Measurements from ENCODE around the gene SEMA4C. TPM values are rescaled to one million over a fixed set of nuclear protein-coding genes. Genes with fewer than 3 reads are reported as not detected.

Gene SEMA4C
- polyA plus RNA-seq, 1 donor from 2014 or later: 0.58 TPM

GRCh38 chr2:96839875-96840850 is 29.7 kb downstream of the SEMA4C start:
- peak overlapping the region in 3 of 4 donors; percentile 37 to 78 (median 47) for H3K4me3 Mint-ChIP-seq
- H3K27ac Mint-ChIP-seq: peak overlapping the region in 1 of 3 donors; percentile 62
- H3K36me3 Mint-ChIP-seq: peaks cover 8% of the 10 kb centered on the region
- peaks cover under 1 to 13% (median 8%) of the 10 kb centered on the region in 3 donors for H3K4me1 Mint-ChIP-seq
- no peaks in the 10 kb centered on the region for H3K27me3 Mint-ChIP-seq
- H3K9me3 Mint-ChIP-seq: no peaks in the 10 kb centered on the region

DNA sequence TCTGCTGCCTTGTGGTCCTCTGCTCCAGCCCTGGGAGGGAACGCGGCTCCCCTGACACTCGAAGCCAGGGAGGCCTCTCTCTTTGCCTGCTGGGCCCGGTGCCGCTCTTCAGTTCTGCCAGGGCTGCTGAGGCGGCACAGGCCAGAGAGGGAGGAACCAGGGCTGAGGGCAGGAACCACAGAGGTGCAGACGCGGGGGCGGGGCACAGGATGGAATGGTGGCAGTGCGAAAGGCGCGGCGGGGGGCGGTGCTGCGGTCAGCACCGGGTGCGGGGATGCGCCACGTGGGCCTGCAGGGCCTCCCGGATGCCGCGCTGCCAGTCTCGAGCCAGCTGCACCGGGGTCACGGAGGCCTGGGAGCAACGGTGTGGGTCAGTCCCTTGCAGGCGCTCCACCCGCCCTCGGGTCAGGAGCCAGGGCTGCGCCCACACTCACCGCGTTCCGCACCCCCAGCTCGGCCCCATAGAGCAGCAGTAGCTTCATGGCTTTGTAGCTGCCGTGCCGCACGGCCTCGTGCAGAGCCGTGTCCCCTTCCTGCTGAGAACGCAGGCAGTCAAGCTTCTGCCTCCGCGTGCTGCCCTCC is 30.5 kb downstream of the SEMA4C start:
- peaks cover 8% of the 10 kb centered on the region for H3K36me3 Mint-ChIP-seq

GRCh38 chr2:96838345-96839292 is 31.3 kb downstream of the SEMA4C start:
- Mint-ChIP-seq H3K9me3 (no peaks in the 10 kb centered on the region), H3K4me1 (peaks cover 6 to 15% (median 14%) of the 10 kb centered on the region in 3 donors), H3K27ac (peak overlapping the region; percentile 27 to 85 (median 84)), H3K4me3 (peak overlapping the region in 3 of 4 donors; percentile 78 to 87 (median 87)), H3K36me3 (peaks cover 7% of the 10 kb centered on the region), H3K27me3 (no peaks in the 10 kb centered on the region)

More for the DNA sequence above, 30.5 kb downstream of the SEMA4C start:
- peak overlapping the region in 3 of 4 donors; percentile 78 to 87 (median 87) for H3K4me3 Mint-ChIP-seq
- peaks cover 5 to 15% (median 13%) of the 10 kb centered on the region in 3 donors for H3K4me1 Mint-ChIP-seq
- H3K9me3 Mint-ChIP-seq: no peaks in the 10 kb centered on the region
- no peaks in the 10 kb centered on the region for H3K27me3 Mint-ChIP-seq
- H3K27ac Mint-ChIP-seq: peak overlapping the region; percentile 62 to 85 (median 84)

- Mint-ChIP-seq H3K27me3 (no peaks in the 10 kb centered on the region), H3K9me3 (no peaks in the 10 kb centered on the region), H3K4me3 (peak overlapping the region in 1 of 4 donors; percentile 3), H3K4me1 (peaks cover 12 to 23% (median 17%) of the 10 kb centered on the region in 3 donors), H3K27ac (peak overlapping the region in 1 of 3 donors; percentile 75), H3K36me3 (peaks cover 4% of the 10 kb centered on the region)
These were observed 32.3 kb downstream of the SEMA4C start for GRCh38 chr2:96837575-96837974.

DNA sequence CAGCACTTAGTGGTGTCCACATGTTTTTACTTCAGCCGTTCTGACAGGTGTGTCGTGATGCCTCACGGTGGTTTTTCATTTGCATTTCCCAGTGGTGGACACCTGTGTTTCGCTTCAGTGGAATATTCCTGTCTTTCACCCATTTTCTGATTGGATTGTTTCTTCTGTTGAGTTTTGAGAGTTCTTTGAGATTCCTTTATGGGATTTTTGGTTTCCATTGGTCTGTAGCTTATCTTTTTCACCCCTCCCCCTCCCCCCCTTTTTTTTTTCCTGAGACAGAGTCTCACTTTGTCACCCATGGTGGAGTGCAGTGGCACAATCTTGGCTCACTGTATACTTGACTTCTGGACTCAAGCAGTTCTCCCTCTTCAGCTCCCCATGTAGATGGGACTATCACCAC is 34.0 kb downstream of the SEMA4C start:
- H3K9me3 Mint-ChIP-seq: no peaks in the 10 kb centered on the region
- H3K4me1 Mint-ChIP-seq: peaks cover 12 to 23% (median 17%) of the 10 kb centered on the region in 3 donors
- peaks cover 5% of the 10 kb centered on the region for H3K36me3 Mint-ChIP-seq
- H3K27me3 Mint-ChIP-seq: no peaks in the 10 kb centered on the region
- no peak overlapping the region for H3K4me3 Mint-ChIP-seq
- no peak overlapping the region for H3K27ac Mint-ChIP-seq

GRCh38 chr2:96832754-96833507 is 36.9 kb downstream of the SEMA4C start:
- H3K27ac Mint-ChIP-seq: peak overlapping the region in 2 of 3 donors; percentile 18 to 83

GRCh38 chr2:96832408-96832753 is 37.5 kb downstream of the SEMA4C start:
- H3K36me3 Mint-ChIP-seq: peaks cover 5% of the 10 kb centered on the region
- peak overlapping the region in 1 of 3 donors; percentile 18 for H3K27ac Mint-ChIP-seq
- H3K4me3 Mint-ChIP-seq: no peak overlapping the region

More at GRCh38 chr2:96832754-96833507, 36.9 kb downstream of the SEMA4C start:
- Mint-ChIP-seq H3K4me3 (peak overlapping the region in 1 of 4 donors; percentile 33), H3K9me3 (no peaks in the 10 kb centered on the region), H3K27me3 (no peaks in the 10 kb centered on the region), H3K4me1 (peaks cover 10 to 17% (median 16%) of the 10 kb centered on the region in 3 donors), H3K36me3 (peaks cover 5% of the 10 kb centered on the region)

DNA sequence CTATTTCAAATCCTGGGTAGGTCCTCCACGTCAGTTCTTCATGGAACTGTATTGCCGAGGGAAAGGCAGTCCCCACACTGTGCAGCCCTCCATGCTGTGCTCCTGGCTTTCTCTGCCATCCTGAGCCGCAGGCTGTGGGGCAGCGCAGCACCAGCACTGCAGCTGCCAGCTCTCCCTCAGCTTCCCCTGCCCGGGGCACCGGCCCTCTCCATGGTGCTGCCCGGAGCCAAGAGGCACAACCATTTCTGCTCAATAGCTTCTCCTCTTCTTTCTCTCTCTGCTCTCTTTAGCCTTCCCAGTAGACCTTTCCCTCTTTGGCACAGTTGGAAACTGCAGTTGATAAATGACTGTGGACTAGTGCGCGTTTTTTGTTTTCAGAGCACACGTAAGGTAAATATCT is 38.2 kb downstream of the SEMA4C start:
- H3K4me3 Mint-ChIP-seq: no peak overlapping the region
- peaks cover 10 to 17% (median 16%) of the 10 kb centered on the region in 3 donors for H3K4me1 Mint-ChIP-seq
- peak overlapping the region in 1 of 3 donors; percentile 18 for H3K27ac Mint-ChIP-seq
- H3K27me3 Mint-ChIP-seq: no peaks in the 10 kb centered on the region
- no peaks in the 10 kb centered on the region for H3K9me3 Mint-ChIP-seq
- H3K36me3 Mint-ChIP-seq: peaks cover 5% of the 10 kb centered on the region

More at GRCh38 chr2:96832408-96832753, 37.5 kb downstream of the SEMA4C start:
- H3K4me1 Mint-ChIP-seq: peaks cover 10 to 17% (median 16%) of the 10 kb centered on the region in 3 donors
- no peaks in the 10 kb centered on the region for H3K27me3 Mint-ChIP-seq
- H3K9me3 Mint-ChIP-seq: no peaks in the 10 kb centered on the region

- Mint-ChIP-seq H3K27ac (peak overlapping the region in 2 of 3 donors; percentile 53 to 64), H3K4me3 (peak overlapping the region in 1 of 4 donors; percentile 61), H3K27me3 (no peaks in the 10 kb centered on the region), H3K36me3 (peaks cover 4% of the 10 kb centered on the region), H3K9me3 (no peaks in the 10 kb centered on the region), H3K4me1 (peaks cover 8 to 16% (median 15%) of the 10 kb centered on the region in 3 donors)
These were observed 39.8 kb downstream of the SEMA4C start for GRCh38 chr2:96830044-96830562.

DNA sequence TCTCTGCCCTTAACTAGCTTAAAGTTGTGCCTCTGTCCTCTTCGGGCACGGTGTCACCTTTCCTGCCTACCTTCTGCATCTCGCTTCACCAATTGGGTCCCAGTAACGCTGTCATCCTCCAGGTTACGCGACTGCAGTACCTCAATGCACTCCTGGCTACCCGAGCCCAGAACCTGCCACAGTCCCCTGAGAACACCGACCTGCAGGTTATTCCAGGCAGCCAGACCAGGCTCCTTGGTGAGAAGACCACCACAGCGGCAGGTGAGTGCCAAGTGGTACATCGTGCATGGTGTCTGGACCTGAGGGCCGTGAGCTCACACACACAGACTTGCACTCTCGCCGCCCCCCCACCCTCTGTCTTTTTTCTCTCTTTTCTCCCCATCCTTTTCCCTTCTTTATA is 41.0 kb downstream of the SEMA4C start:
- Mint-ChIP-seq H3K4me3 (no peak overlapping the region), H3K9me3 (no peaks in the 10 kb centered on the region), H3K27me3 (no peaks in the 10 kb centered on the region), H3K27ac (no peak overlapping the region), H3K36me3 (peaks cover 2% of the 10 kb centered on the region), H3K4me1 (peaks cover 11 to 13% (median 12%) of the 10 kb centered on the region in 3 donors)

- H3K27ac Mint-ChIP-seq: peak overlapping the region in 1 of 3 donors; percentile 39
- no peaks in the 10 kb centered on the region for H3K9me3 Mint-ChIP-seq
- no peaks in the 10 kb centered on the region for H3K27me3 Mint-ChIP-seq
- H3K4me3 Mint-ChIP-seq: no peak overlapping the region
- H3K36me3 Mint-ChIP-seq: peaks cover 2% of the 10 kb centered on the region
- peaks cover 9 to 14% (median 9%) of the 10 kb centered on the region in 3 donors for H3K4me1 Mint-ChIP-seq
These were observed 41.4 kb downstream of the SEMA4C start for GRCh38 chr2:96828436-96828835.

DNA sequence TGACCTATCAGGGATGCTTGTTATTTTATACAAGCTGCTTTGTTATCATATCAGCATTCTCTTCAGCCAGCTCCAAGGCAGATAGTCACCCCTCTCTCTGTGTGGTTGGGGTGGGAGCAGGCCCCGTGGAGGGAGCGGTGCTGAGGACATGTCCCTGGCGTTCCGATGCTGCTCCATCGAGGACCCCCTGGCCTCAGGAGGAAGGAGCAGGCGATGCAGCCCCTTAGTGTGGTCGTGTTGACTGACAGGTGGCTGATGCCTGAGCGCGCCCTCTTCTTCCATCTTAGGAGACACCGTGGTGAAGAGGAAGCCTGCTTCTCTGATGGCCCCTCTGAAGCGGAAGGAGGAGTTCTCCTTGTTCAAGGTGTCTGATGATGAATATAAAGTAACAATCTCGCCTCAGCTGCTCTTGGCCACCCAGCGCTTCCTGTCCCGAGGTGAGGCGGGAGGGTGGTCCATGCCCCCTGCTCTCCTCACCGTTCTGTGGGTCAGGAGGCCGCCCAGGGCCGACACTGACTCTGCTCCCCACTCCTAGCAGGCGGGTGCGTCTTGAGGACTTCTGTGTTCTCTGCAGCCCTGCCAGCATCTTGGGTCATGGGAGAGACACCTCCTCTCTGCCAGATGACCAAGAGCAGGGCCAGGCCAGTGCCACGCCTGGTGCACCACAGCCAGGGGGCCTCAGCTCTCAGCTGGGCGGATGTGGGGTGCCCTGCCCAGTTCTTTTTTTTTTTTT is 43.2 kb downstream of the SEMA4C start:
- Mint-ChIP-seq H3K4me3 (no peak overlapping the region), H3K27me3 (no peaks in the 10 kb centered on the region), H3K9me3 (no peaks in the 10 kb centered on the region), H3K4me1 (peaks cover 5 to 13% (median 7%) of the 10 kb centered on the region in 3 donors), H3K27ac (no peak overlapping the region), H3K36me3 (peaks cover 2% of the 10 kb centered on the region)

DNA sequence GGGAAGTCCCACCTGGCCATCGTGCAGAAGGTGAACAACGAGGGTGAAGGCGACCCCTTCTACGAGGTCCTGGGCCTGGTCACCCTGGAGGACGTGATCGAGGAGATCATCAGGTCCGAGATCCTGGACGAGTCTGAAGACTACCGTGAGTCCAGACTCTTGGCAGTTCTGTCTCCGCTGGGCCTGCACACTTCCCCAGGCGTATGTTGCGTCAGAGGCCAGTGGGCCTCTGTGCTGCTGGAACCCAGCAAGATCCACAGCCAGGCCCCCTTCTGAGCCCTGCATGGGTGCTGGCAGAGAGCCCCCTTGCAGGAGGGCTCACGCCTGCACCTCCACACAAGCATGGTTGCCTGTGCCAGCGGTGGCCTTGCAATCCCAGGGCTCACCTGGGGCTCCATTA is 44.8 kb downstream of the SEMA4C start:
- Mint-ChIP-seq H3K9me3 (no peaks in the 10 kb centered on the region), H3K36me3 (no peaks in the 10 kb centered on the region), H3K27me3 (no peaks in the 10 kb centered on the region), H3K4me1 (peaks cover 15 to 27% (median 21%) of the 10 kb centered on the region in 3 donors), H3K4me3 (no peak overlapping the region), H3K27ac (no peak overlapping the region)
